GM21619 (cell line): ENCODE data around the gene DAPK1.
"Not testable (repeated sequence)": the region's sequence is repeated elsewhere in the genome, so short reads cannot be mapped to it uniquely, and the experiment has no call there.

Experiments used
- ATAC-seq: cut with Tn5 transposase; IDR thresholded peaks from one replicate; pipeline ENCODE4 v1.9.1; 2021; ENCODE audit not compliant: unreplicated experiment

The DAPK1 gene

GRCh38 chr9:87498046-87498810 is 561 bp downstream of the DAPK1 start:
- peak; percentile 26 for ATAC-seq

- ATAC-seq: no peak
These were observed 1.2 kb downstream of the DAPK1 start for GRCh38 chr9:87498811-87499360.

- ATAC-seq: peak; percentile 46
These were observed 1.9 kb downstream of the DAPK1 start for GRCh38 chr9:87499424-87500017.

GRCh38 chr9:87500491-87501270 is 3.0 kb downstream of the DAPK1 start:
- ATAC-seq: no peak

- not testable (repeated sequence) for ATAC-seq
These were observed 3.6 kb downstream of the DAPK1 start for GRCh38 chr9:87501271-87501656.

- ATAC-seq: no peak
These were observed 4.1 kb downstream of the DAPK1 start for GRCh38 chr9:87501806-87502205.

- no peak for ATAC-seq
These were observed 4.9 kb downstream of the DAPK1 start for GRCh38 chr9:87502391-87503221.

GRCh38 chr9:87503430-87503829 is 5.8 kb downstream of the DAPK1 start:
- ATAC-seq: no peak

- no peak for ATAC-seq
These were observed 6.3 kb downstream of the DAPK1 start for GRCh38 chr9:87503927-87504326.

- ATAC-seq: no peak
These were observed 7.3 kb downstream of the DAPK1 start for GRCh38 chr9:87504938-87505337.

GRCh38 chr9:87505869-87506678 is 8.4 kb downstream of the DAPK1 start:
- ATAC-seq: no peak

GRCh38 chr9:87507576-87507975 is 9.9 kb downstream of the DAPK1 start:
- no peak for ATAC-seq

- no peak for ATAC-seq
These were observed 12.6 kb downstream of the DAPK1 start for GRCh38 chr9:87510252-87510683.

- no peak for ATAC-seq
These were observed 14.6 kb downstream of the DAPK1 start for GRCh38 chr9:87512311-87512710.

GRCh38 chr9:87513161-87513560 is 15.5 kb downstream of the DAPK1 start:
- ATAC-seq: no peak

- no peak for ATAC-seq
These were observed 16.3 kb downstream of the DAPK1 start for GRCh38 chr9:87513880-87514535.

GRCh38 chr9:87515006-87515405 is 17.3 kb downstream of the DAPK1 start:
- ATAC-seq: no peak

- ATAC-seq: no peak
These were observed 18.0 kb downstream of the DAPK1 start for GRCh38 chr9:87515588-87516221.
